H9 (cell line): ENCODE data around the gene CRLF2. TPM values are rescaled to one million over a fixed set of nuclear protein-coding genes. Genes with fewer than 3 reads are reported as not detected.

Experiments used
- DNase-seq: peaks from one replicate; pipeline ENCODE4 v3.0.0-alpha.2; 2017
- H2AFZ ChIP-seq: one replicate; pipeline ENCODE4 v1.6.1; 2013; ENCODE audit warnings: mild to moderate bottlenecking, low read length, control low read depth, moderate library complexity
- H2AK5ac ChIP-seq: 2 replicates; pipeline ENCODE4 v1.6.1; 2013; ENCODE audit warnings: low read length, control low read depth, mixed read lengths; ENCODE audit not compliant: insufficient read length
- H2BK120ac ChIP-seq: one replicate; pipeline ENCODE4 v1.6.1; 2013; ENCODE audit warnings: low read depth, mild to moderate bottlenecking, low read length, control low read depth, inconsistent platforms; ENCODE audit not compliant: poor library complexity, severe bottlenecking
- H2BK12ac ChIP-seq: 2 replicates; pipeline ENCODE4 v1.6.1; 2013; ENCODE audit warnings: low read length, control low read depth, mixed read lengths, low read depth; ENCODE audit not compliant: insufficient read length
- H2BK15ac ChIP-seq: 2 replicates; pipeline ENCODE4 v1.6.1; 2013; ENCODE audit warnings: low read depth, low read length, control low read depth
- H2BK20ac ChIP-seq: one replicate; pipeline ENCODE4 v1.6.1; 2013; ENCODE audit warnings: low read depth, mild to moderate bottlenecking, low read length, control low read depth, inconsistent platforms; ENCODE audit not compliant: poor library complexity, severe bottlenecking
- H2BK5ac ChIP-seq: 2 replicates; pipeline ENCODE4 v1.6.1; 2013; ENCODE audit warnings: low read length, control low read depth, mixed read lengths; ENCODE audit not compliant: insufficient read length
- H3K14ac ChIP-seq: 2 replicates; pipeline ENCODE4 v1.6.1; 2013; ENCODE audit warnings: low read length, control low read depth; ENCODE audit not compliant: insufficient read depth
- H3K18ac ChIP-seq: 2 replicates; pipeline ENCODE4 v1.6.1; 2013; ENCODE audit warnings: low read depth, mild to moderate bottlenecking, mixed read lengths, low read length, control low read depth; ENCODE audit not compliant: insufficient read length
- H3K23ac ChIP-seq: 2 replicates; pipeline ENCODE4 v1.6.1; 2013; ENCODE audit warnings: low read length, control low read depth, mixed read lengths, low read depth; ENCODE audit not compliant: insufficient read length
- H3K23me2 ChIP-seq: 2 replicates; pipeline ENCODE4 v1.6.1; 2013; ENCODE audit warnings: low read depth, mild to moderate bottlenecking, mixed read lengths, low read length, control low read depth; ENCODE audit not compliant: insufficient read length, poor library complexity, severe bottlenecking
- H3K27ac ChIP-seq: 2 replicates; pipeline ENCODE4 v1.5.1; 2013; ENCODE audit warnings: low read length, control low read depth, mixed read lengths, low read depth; ENCODE audit not compliant: insufficient read length
- H3K27me3 ChIP-seq: 2 replicates; pipeline ENCODE4 v1.6.1; 2013; ENCODE audit warnings: low read length, control low read depth, inconsistent platforms; ENCODE audit not compliant: insufficient read depth
- H3K4ac ChIP-seq: 2 replicates; pipeline ENCODE4 v1.6.1; 2013; ENCODE audit warnings: low read depth, mild to moderate bottlenecking, control low read depth, inconsistent platforms, low read length, moderate library complexity
- H3K4me1 ChIP-seq: 2 replicates; pipeline ENCODE4 v1.6.1; 2013; ENCODE audit warnings: low read length, control low read depth, inconsistent platforms; ENCODE audit not compliant: insufficient read depth
- H3K4me2 ChIP-seq: 2 replicates; pipeline ENCODE4 v1.6.1; 2013; ENCODE audit warnings: low read length, control low read depth, mixed read lengths; ENCODE audit not compliant: insufficient read length, insufficient read depth
- H3K56ac ChIP-seq: 2 replicates; pipeline ENCODE4 v1.6.1; 2013; ENCODE audit warnings: low read depth, mild to moderate bottlenecking, mixed read lengths, low read length, control low read depth; ENCODE audit not compliant: insufficient read length
- H3K79me1 ChIP-seq: 2 replicates; pipeline ENCODE4 v1.6.1; 2013; ENCODE audit warnings: low read depth, mild to moderate bottlenecking, moderate library complexity, low read length, control low read depth, inconsistent platforms; ENCODE audit not compliant: insufficient read depth, poor library complexity, severe bottlenecking
- H3K79me2 ChIP-seq: 2 replicates; pipeline ENCODE4 v1.6.1; 2013; ENCODE audit warnings: low read length, control low read depth, inconsistent platforms; ENCODE audit not compliant: insufficient read depth
- H3K9ac ChIP-seq: 2 replicates; pipeline ENCODE4 v1.6.1; 2013; ENCODE audit warnings: low read length, control low read depth, mixed read lengths; ENCODE audit not compliant: insufficient read length; ENCODE audit errors: extremely low read depth
- H3K9me3 ChIP-seq: one replicate; pipeline ENCODE4 v1.6.1; 2013; ENCODE audit warnings: low read depth, low read length, inconsistent platforms; ENCODE audit not compliant: control insufficient read depth
- H3T11ph ChIP-seq: one replicate; pipeline ENCODE4 v1.6.1; 2013; ENCODE audit warnings: mild to moderate bottlenecking, low read length, control low read depth, inconsistent platforms
- H4K20me1 ChIP-seq: one replicate; pipeline ENCODE4 v1.6.1; 2013; ENCODE audit not compliant: control insufficient read depth, insufficient read length, insufficient read depth
- H4K5ac ChIP-seq: 2 replicates; pipeline ENCODE4 v1.6.1; 2013; ENCODE audit warnings: low read depth, mild to moderate bottlenecking, mixed read lengths, low read length, control low read depth; ENCODE audit not compliant: insufficient read length
- H4K8ac ChIP-seq: replicated peaks from 2 replicates; pipeline ENCODE4 v1.6.1; 2013; ENCODE audit warnings: low read length, control low read depth, mixed read lengths, low read depth; ENCODE audit not compliant: insufficient read length
- H4K91ac ChIP-seq: 2 replicates; pipeline ENCODE4 v1.6.1; 2013; ENCODE audit warnings: low read depth, mild to moderate bottlenecking, moderate library complexity, mixed read lengths, low read length, control low read depth; ENCODE audit not compliant: insufficient read length
- H3K27ac Mint-ChIP-seq, 3 experiments: 2 replicates in 2 of 3; 3 replicates in 1 of 3; pipeline ENCODE4 v1.8.0; 2020 to 2021; ENCODE audit warnings: mixed read lengths in 3 of 3, mild to moderate bottlenecking in 1 of 3, moderate library complexity in 1 of 3
- H3K27me3 Mint-ChIP-seq: 2 replicates; pipeline ENCODE4 v1.8.0; 2021; ENCODE audit warnings: low read depth, mild to moderate bottlenecking, moderate library complexity, mixed read lengths
- H3K36me3 Mint-ChIP-seq, 3 experiments: 2 replicates in 2 of 3; 3 replicates in 1 of 3; pipeline ENCODE4 v1.8.0; 2020 to 2021; ENCODE audit warnings: low read depth in 3 of 3, mixed read lengths in 3 of 3; ENCODE audit not compliant: insufficient read depth in 1 of 3
- H3K4me1 Mint-ChIP-seq, 2 experiments: 2 replicates each; pipeline ENCODE4 v1.8.0; 2020; ENCODE audit warnings: mixed read lengths in 2 of 2
- H3K4me3 Mint-ChIP-seq, 2 experiments: 2 replicates in 1 of 2; 3 replicates in 1 of 2; pipeline ENCODE4 v1.8.0; 2020 to 2021; ENCODE audit warnings: mild to moderate bottlenecking in 2 of 2, mixed read lengths in 2 of 2, moderate library complexity in 1 of 2
- H3K9me3 Mint-ChIP-seq, 2 experiments: 2 replicates in 1 of 2; 3 replicates in 1 of 2; pipeline ENCODE4 v1.8.0; 2020; ENCODE audit warnings: mild to moderate bottlenecking in 2 of 2, mixed read lengths in 2 of 2, moderate library complexity in 1 of 2
- WGBS: extraction: QIAGEN DNeasy Blood & Tissue Kit; methylation state at CpG from one replicate; pipeline ENCODE4 v1.1.7; 2013; ENCODE audit warnings: missing lambda C conversion rate, low lambda C conversion rate, mixed read lengths; ENCODE audit not compliant: insufficient read length; ENCODE audit errors: extremely low coverage; 5-methylcytosine and 5-hydroxymethylcytosine counted together
- total RNA-seq: library from RNA; stranded (reverse); gene quantifications from 2 replicates; pipeline ENCODE4 v1.2.1, GENCODE V29; 2021
- TF ChIP-seq, protein P1 (sequence below): fragments of 200-600 bp; sonication (generic); conservative IDR thresholded peaks from 3 replicates; pipeline ENCODE4 v1.8.0; 2021; ENCODE audit warnings: antibody characterized with exemption, mild to moderate bottlenecking

The CRLF2 gene
- total RNA-seq, 1 experiment from 2014 or later: not detected

DNA sequence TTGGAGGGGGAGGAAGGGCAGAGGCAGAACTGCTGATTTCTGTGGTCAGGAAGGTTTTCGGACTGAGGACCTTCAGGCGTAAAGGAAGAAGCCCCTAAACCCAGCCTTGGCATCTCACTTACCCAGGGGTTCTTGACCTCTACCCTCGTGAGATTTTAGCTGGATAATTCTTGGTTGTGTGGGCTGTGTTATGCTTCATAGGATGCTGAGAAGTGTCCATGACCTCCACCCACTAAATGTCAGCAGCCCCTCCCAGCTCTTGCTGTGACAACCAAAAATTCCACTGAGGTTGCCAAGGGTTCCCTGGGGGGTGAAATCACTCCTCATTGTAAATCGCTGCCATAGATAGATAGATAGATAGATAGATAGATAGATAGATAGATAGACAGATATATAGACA, 5.8 kb upstream of the CRLF2 start:
- DNase-seq: no peak
- no peak overlapping the region for H3K14ac ChIP-seq
- no peak overlapping the region for H2BK5ac ChIP-seq
- H3K23ac ChIP-seq: no peak overlapping the region
- H3K27ac ChIP-seq: no peak overlapping the region
- peaks cover 4% of the 10 kb centered on the region for H3K9me3 ChIP-seq
- H4K91ac ChIP-seq: no peak overlapping the region
- no peak overlapping the region for H3K9ac ChIP-seq
- TF ChIP-seq, protein P1, sequence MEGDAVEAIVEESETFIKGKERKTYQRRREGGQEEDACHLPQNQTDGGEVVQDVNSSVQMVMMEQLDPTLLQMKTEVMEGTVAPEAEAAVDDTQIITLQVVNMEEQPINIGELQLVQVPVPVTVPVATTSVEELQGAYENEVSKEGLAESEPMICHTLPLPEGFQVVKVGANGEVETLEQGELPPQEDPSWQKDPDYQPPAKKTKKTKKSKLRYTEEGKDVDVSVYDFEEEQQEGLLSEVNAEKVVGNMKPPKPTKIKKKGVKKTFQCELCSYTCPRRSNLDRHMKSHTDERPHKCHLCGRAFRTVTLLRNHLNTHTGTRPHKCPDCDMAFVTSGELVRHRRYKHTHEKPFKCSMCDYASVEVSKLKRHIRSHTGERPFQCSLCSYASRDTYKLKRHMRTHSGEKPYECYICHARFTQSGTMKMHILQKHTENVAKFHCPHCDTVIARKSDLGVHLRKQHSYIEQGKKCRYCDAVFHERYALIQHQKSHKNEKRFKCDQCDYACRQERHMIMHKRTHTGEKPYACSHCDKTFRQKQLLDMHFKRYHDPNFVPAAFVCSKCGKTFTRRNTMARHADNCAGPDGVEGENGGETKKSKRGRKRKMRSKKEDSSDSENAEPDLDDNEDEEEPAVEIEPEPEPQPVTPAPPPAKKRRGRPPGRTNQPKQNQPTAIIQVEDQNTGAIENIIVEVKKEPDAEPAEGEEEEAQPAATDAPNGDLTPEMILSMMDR: no peak
- no peak overlapping the region for H3K4me2 ChIP-seq
- no peak overlapping the region for H3K4me3 Mint-ChIP-seq
- no peak overlapping the region for H2BK15ac ChIP-seq
- H3K9me3 Mint-ChIP-seq: peaks cover 7 to 9% of the 10 kb centered on the region in 2 experiments
- H3K36me3 Mint-ChIP-seq: peaks cover 1 to 6% (median 5%) of the 10 kb centered on the region in 3 experiments; a peak in 4 of 7 replicates
- H3K27me3 ChIP-seq: no peaks in the 10 kb centered on the region
- no peak overlapping the region for H2AK5ac ChIP-seq
- no peak overlapping the region for H2AFZ ChIP-seq
- H4K8ac ChIP-seq: no peak overlapping the region
- no peaks in the 10 kb centered on the region for H3K79me2 ChIP-seq
- H3K4me1 Mint-ChIP-seq: no peaks in the 10 kb centered on the region; a peak in 1 of 4 replicates
- no peaks in the 10 kb centered on the region for H3K4me1 ChIP-seq
- no peak overlapping the region for H2BK12ac ChIP-seq
- no peak overlapping the region for H3K27ac Mint-ChIP-seq
- no peak overlapping the region for H3K56ac ChIP-seq
- no peak overlapping the region for H2BK120ac ChIP-seq
- WGBS: no CpG with 5 or more reads among the region's 4 CpGs
- no peaks in the 10 kb centered on the region for H3K27me3 Mint-ChIP-seq
- no peaks in the 10 kb centered on the region for H4K20me1 ChIP-seq
- no peak overlapping the region for H3T11ph ChIP-seq
- H4K5ac ChIP-seq: no peak overlapping the region
- H3K4ac ChIP-seq: no peak overlapping the region
- no peaks in the 10 kb centered on the region for H3K23me2 ChIP-seq
- H2BK20ac ChIP-seq: no peak overlapping the region
- H3K79me1 ChIP-seq: no peaks in the 10 kb centered on the region
- no peak overlapping the region for H3K18ac ChIP-seq
